KG1 (cell line): ENCODE measurements around the gene IGF1.
"Not testable (repeated sequence)": the region's sequence is repeated elsewhere in the genome, so short reads cannot be mapped to it uniquely, and the experiment has no call there.

Experiments used
- DNase-seq: peaks from one replicate; lab custom pipeline; 2025; lab: John Stamatoyannopoulos, UW

Gene IGF1

DNA sequence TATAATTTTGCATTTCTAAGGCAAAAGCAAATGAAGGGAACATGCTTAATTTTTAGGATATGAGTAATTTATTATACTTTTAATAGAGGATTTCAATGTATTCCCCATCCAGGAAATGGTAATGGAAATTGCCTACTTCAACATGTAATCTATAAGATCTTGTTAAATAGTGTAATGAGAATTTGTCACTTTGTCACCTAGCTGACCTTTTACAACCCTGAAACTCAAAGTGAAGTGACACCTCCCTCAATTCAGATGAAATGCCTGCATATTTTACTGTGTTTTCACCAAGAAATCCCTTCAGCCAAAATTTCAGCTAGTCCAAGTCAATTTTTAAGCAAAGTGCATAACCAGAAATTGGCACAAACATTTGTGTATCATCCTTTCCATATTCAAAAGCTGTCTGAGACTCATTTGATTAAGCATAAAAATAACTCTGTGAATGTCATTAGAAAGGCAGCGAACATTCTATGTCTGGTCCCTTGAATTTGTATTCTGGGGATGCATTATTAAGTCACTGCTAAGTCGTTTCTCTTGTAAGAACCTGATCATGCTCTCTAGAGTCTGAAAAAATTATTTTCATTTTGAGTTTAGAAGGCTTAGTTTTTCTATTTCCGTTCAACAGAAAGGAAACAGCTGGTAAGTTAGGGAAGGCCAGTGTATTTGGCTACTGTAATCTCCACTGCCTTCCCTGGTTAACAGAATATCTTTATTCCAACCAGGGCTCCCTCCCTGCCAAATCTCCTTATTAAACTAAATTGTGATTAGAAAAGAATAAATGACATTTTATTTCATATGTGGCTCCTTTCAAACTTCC is 100.8 kb downstream of the IGF1 start:
- DNase-seq, result no peak

DNA sequence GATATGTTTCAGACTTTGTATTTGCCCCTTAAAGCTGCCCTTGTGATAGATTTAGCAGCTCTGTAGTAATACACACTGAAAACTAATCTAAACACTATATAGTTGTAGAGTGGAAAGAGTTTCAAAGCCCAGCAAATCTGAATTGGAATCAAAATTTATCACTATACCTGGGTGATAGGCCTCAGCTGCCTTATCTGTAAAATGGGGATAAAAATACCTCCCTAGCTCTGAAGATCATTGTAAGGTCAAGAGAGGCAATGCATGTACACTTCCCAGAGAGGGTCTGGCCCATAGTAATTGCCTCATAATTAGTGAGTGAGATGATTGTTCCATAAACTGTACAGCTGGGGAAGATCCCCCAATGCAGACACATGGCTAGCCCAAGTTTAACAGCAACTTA is 103.6 kb downstream of the IGF1 start:
- DNase-seq, result no peak

DNA sequence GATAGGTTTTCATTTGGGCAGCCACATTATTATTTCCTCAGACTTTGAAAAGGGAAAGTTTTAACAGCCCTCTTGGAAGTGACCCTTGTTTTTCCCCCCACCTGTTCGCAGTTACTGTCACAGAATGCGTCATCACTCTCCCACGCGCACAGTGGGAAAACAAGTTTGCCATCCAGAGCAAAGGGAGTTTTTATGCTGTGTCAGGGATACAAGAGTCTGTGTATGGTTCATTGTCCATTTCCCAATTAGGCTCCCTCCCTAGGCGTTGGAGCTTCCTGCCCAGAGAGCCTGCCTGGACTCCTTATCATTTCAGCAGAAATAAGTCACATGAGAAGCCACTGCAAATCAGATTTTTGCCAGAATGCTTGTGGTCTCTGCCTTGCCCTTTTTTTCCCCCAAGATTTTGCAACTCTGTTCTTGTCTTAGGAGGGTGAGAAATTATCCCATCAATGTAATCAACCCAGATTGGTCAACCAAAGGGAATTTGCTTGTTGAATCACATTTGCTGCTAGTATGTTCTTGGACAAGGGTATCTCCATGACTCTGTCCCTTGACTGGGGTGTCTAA is 104.1 kb downstream of the IGF1 start:
- no peak for DNase-seq

DNA sequence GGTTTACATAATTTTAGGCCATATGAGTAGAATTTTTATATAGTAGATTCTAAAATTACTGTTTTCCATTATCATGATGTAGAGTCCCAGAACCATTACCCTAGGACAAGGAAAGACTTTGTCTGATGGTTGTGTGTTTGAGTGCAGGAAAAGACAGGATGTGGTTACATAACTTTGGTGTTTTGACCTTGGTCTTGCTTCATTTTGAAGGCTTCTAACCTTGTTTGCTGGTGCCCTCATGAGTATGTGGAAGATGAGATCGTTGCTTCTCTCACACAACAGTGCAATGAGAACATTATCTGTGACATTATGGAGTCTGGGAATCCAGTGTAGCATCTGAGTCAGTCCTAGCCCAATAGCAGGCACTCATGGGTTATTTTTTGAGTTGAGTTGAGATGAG is 106.2 kb downstream of the IGF1 start:
- no peak for DNase-seq

DNA sequence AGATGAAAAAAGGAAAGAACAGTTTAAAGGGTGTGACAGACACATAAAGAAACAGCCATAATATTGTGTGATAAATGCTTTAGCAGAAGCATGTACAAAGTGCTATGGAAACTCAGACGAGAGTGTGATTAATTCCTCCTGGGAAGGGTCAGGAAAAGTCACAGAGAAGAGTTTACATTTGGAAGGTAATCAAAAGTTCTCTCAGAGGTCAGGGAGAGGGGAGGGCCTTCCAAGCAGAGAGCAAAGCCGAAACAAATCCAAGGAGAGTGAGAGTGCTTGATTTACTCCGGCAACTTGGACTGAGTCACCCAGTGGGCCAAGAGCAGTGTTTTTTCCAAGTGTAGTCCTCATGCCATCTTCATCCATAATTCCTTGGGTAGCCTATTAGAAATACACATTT is 108.3 kb downstream of the IGF1 start:
- no peak for DNase-seq

DNA sequence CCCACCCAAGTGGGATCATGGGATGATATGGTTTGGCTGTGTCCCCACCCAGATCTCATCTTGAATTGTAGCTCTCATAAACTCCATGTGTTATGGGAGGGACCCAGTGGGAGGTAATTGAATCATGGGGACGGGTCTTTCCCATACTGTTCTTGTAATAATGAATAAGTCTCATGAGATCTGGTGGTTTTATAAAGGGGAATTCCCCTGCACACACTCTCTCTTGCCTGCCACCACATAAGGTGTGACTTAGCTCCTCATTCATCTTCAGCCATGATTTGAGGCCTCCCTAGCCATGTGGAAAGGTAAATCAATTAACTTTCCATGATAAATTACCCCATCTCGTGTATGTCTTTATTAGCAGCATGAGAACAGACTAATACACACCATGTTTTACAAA is 109.2 kb downstream of the IGF1 start:
- no peak for DNase-seq

DNA sequence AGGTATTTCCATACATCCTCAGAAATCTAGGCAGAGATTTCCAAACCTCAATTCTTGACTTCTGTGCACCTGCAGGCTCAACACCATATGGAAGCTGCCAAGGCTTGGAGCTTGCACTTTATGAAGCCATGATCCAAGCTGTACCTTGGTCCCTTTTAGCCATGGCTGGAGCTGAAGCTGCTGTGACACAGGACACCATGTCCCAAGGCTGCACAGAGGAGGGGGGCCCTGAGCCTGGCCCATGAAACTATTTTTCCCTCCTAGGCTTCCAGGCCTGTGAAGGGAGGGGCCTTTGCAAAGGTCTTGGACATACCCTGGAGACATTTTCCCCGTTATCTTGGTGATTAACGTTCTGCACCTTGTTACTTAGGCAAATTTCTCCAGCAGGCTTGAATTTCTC is 110.5 kb downstream of the IGF1 start:
- no peak for DNase-seq

DNA sequence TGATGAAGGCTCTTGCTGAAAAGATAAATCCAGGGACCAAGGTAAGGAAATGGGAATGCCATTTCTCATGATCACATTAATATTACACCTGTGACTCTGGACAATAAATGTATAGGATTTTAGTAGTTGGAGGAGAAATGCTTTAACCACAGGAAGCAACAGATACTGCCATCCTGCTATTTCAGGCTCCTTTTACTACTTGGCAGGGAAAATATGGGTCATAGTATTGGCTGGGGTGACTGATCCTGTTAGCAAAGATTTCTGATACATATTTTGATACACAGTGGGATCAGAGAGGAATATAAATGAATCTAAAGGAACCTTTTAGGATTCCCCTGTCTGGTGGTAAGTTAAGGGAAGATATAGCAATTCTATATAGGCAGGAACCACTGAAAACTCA is 115.0 kb downstream of the IGF1 start:
- DNase-seq, result no peak

DNA sequence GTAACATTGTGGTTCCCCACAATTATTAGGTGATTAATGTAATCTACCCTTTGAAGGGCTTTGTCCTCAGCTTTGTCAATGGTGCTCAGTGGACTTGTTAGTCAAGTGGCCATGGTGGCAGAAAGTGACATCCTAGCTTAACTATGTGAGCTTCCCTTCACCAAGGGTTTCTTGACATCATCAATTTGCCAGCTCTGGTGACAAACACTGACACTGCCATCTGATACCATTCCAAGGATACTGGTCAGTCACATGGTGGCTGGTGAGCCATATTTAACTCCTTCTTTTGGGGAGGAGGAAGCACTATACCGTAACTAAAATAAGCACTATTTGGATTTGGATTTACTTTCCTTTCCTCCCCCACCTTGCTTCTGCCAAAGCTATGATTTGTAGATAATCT is 115.7 kb downstream of the IGF1 start:
- DNase-seq, result no peak

DNA sequence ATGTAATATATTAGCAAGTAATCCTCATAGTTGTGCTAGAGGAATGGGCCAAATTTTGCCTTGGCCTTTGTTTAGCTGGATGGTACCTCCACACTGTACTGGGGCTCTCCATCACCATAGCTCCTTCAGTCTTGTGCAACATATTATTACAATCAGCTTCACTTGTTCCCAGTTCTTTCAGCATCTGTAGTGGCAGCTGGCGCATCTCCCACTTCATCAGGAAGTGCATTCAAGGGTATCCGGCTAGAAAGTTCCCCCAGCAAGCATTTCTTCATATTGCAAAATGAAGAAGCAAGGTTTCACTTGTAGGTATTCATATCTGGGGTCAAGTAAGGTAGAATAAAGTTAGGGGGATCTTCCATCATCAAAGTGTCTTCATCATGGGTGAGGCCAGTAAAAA is 123.7 kb downstream of the IGF1 start:
- DNase-seq, result no peak

DNA sequence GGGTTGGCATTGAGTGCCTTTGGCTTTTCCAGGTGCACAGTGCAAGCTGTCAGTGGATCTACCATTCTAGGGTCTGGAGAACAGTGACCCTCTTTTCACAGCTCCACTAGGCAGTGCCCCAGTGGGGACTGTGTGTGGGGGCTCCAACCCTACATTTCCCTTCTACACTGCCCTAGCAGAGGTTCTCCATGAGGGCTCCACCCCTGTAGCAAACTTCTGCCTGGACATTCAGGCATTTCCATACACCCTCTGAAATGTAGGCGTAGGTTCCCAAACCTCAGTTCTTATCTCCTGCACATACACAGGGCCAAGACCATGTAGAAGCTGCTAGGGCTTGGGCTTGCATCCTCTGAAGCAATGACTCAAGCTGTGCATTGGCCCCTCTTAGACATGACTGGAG is 126.1 kb downstream of the IGF1 start:
- DNase-seq, result not testable (repeated sequence)

DNA sequence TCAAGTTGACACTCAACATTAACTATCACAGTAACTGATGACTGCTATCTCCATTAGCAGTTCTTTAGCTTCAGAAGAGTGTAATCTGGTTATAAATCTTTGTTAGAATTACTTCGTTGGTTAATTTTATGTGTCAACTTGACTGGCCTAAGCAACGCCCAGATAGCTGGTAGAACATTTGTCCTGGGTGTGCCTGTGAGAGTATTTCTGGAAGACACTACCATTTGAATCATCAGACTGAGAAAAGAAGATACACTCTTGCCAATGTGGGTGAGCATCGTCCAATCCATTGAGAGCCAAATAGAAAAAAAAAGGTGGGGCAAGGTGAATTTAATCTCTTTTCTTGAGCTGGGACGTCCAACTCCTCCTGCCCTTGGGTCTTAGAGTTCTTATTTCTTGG is 129.0 kb downstream of the IGF1 start:
- DNase-seq, result no peak

DNA sequence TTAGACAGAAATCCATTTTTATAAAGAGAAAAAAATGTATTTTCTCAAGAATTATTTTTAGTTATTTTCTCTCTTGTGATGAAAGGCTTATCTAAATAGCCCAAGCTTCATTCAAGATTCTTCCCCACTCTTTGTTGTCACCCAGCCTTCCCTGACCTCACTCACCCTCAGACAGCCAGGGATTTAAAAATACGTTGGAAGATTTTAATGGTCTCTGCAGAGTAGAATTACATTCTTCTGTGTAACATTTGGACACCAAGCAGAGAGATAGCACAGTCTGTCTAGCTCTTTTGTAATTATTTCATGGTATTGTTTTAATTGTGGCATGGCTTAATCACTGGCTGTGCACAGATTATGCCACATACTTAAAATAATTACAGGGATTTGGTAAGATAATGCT is 130.3 kb downstream of the IGF1 start:
- no peak for DNase-seq

DNA sequence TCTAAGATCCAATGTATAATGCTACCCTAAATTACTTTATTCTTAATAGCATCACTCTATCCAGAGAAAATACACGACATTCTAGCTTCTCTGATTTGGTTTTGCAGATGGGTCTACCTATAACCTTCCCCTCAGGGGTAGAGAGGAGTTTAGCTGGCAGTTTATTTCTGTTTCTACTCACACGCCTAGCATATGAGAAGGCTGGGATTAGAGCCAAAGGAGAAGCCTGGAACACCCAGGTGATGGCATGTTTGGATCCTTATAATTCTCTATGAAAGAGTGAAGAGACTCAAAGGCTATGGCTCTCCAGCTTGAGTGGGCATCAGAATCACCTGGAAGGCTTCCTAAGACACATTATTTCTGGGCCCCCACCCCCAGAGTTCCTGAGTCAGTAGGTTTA is 131.3 kb downstream of the IGF1 start:
- DNase-seq, result no peak

DNA sequence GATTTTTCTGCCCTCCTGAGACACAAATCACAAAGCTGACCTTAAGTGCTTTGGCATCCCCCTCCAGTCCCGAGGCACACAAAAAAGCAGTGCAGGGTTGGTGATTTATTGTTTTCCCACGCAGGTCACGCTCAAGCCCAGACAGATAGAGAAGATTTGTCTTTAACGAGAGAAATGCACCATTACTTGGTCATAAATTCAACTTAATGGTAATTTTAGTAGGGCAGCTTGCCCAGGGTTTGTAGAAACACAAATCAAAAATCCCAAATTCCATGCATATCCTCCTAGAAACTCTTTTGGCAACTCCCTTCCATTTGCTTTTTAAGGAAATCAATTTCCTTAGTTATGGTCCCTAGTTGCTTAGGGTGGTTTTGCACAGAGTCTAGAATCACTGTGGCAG is 132.6 kb downstream of the IGF1 start:
- DNase-seq, result no peak
